Measurements from ENCODE around the gene NYAP2. TPM values are rescaled to one million over a fixed set of nuclear protein-coding genes. Genes with fewer than 3 reads are reported as not detected.

Gene NYAP2
- total RNA-seq, 4 donors from 2014 or later, result 0.14 TPM; not detected in 3

DNA sequence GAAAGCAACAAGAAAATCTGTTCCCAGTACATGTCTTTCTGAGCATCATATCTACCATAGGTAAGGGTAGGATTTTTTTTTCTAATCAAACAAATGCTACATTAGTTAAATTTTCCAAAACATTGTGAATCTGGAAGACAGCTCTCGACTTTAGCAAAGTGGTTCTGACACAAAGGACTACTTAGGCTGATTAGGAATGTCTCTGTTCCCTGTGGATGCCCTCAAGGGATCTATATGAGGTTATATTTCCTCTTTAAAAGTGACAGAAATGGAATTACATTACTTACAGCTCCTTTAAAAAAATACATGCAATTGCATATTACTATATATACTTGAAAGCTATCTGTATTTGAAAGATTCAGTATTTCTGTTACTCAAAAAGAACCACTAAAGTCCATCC, 15.4 kb downstream of the NYAP2 start:
- no peak for DNase-seq
- intact Hi-C loops (cut with DNase I; ENCODE audit: low total_unique reads), result no loop called here
- H3K9me3 ChIP-seq, result no peaks in the 10 kb centered on the region
- H3K27ac ChIP-seq, result no peak overlapping the region
- TF ChIP-seq POLR2A (IDR thresholded peaks at IDR 0.05), result no peak
- TF ChIP-seq, protein P1, sequence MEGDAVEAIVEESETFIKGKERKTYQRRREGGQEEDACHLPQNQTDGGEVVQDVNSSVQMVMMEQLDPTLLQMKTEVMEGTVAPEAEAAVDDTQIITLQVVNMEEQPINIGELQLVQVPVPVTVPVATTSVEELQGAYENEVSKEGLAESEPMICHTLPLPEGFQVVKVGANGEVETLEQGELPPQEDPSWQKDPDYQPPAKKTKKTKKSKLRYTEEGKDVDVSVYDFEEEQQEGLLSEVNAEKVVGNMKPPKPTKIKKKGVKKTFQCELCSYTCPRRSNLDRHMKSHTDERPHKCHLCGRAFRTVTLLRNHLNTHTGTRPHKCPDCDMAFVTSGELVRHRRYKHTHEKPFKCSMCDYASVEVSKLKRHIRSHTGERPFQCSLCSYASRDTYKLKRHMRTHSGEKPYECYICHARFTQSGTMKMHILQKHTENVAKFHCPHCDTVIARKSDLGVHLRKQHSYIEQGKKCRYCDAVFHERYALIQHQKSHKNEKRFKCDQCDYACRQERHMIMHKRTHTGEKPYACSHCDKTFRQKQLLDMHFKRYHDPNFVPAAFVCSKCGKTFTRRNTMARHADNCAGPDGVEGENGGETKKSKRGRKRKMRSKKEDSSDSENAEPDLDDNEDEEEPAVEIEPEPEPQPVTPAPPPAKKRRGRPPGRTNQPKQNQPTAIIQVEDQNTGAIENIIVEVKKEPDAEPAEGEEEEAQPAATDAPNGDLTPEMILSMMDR (IDR thresholded peaks at IDR 0.05), result no peak
- no peaks in the 10 kb centered on the region for H3K27me3 ChIP-seq
- H3K36me3 ChIP-seq, result no peaks in the 10 kb centered on the region
- H3K4me1 ChIP-seq, result no peaks in the 10 kb centered on the region
- no peak overlapping the region for H3K4me3 ChIP-seq

- Histone ChIP-seq H3K27ac (no peak overlapping the region), H3K36me3 (no peaks in the 10 kb centered on the region), H3K4me1 (no peaks in the 10 kb centered on the region), H3K4me3 (no peak overlapping the region), H3K27me3 (no peaks in the 10 kb centered on the region), H3K9me3 (no peaks in the 10 kb centered on the region)
- TF ChIP-seq, protein P1 (IDR thresholded peaks at IDR 0.05), result no peak
- no peak for TF ChIP-seq POLR2A (IDR thresholded peaks at IDR 0.05)
- intact Hi-C loops (cut with DNase I; ENCODE audit: low total_unique reads), result no loop called here
- DNase-seq, result no peak
These were observed 15.8 kb downstream of the NYAP2 start for GRCh38 chr2:225415341-225415740.

DNA sequence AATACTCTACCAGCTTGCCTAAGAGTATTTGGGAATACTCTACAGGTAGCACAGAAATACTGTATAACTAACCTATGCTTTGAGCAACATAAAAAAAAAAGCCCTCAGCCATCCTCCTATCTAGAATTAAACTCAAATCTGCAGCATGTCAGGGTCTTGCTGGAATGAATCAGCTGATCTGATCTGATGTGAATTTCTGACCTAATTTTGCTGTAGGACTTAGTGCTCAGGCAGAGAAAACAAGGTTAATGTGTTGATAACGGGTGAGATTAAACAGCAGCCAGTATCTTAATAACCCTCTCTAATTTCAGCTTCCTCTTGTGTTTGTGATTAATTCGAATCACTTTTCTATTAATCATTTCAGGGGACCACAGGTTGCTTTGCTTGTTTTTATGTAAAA, 16.3 kb downstream of the NYAP2 start:
- H3K36me3 ChIP-seq, result no peaks in the 10 kb centered on the region
- no peaks in the 10 kb centered on the region for H3K27me3 ChIP-seq
- no peaks in the 10 kb centered on the region for H3K9me3 ChIP-seq
- H3K27ac ChIP-seq, result no peak overlapping the region
- no peak for DNase-seq
- H3K4me1 ChIP-seq, result no peaks in the 10 kb centered on the region
- no peak for TF ChIP-seq POLR2A (IDR thresholded peaks at IDR 0.05)
- TF ChIP-seq, protein P1 (IDR thresholded peaks at IDR 0.05), result no peak
- H3K4me3 ChIP-seq, result no peak overlapping the region
- intact Hi-C loops (cut with DNase I; ENCODE audit: low total_unique reads), result no loop called here

DNA sequence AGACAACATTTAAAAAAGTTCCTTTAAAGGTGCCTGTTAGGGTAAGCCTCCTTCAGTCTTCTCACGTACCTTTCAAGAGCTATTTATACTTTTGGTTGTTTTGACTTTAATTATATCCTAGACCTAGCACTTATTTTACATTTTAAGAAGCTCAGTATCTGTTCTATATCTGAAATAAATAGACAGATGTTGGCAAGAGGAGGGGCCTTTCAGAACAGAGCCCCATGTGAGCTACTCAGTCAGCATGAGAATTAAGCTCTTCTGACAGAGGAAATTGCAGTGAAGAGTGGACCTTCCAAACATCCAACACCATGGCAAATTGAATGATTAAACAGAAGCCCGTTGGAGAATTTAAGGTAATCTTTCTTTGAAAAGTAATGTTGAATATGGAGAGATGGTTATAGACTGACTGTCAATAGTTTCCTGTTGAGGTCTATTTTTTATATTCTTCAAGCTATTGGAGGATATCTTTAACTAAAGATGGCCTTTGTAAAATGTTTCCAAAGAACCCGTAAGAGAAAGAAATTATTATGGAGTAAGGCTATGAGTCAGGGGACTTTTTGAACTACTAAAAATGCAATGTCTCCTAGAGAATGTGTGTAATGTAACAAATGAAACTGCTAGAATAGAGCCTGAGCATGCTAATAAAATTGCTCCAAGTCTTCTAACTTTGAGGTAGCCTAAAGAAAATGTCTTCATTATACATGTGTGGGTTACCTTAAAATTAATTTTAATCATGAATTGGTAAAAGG, 17.3 kb downstream of the NYAP2 start:
- no peak overlapping the region for H3K27ac ChIP-seq
- TF ChIP-seq POLR2A (IDR thresholded peaks at IDR 0.05), result no peak
- TF ChIP-seq, protein P1 (IDR thresholded peaks at IDR 0.05), result no peak
- DNase-seq, result no peak
- intact Hi-C loops (cut with DNase I; ENCODE audit: low total_unique reads), result no loop called here
- H3K36me3 ChIP-seq, result no peaks in the 10 kb centered on the region
- no peaks in the 10 kb centered on the region for H3K9me3 ChIP-seq
- H3K4me3 ChIP-seq, result no peak overlapping the region
- H3K27me3 ChIP-seq, result no peaks in the 10 kb centered on the region
- H3K4me1 ChIP-seq, result no peaks in the 10 kb centered on the region

- Histone ChIP-seq H3K36me3 (no peaks in the 10 kb centered on the region), H3K4me3 (no peak overlapping the region), H3K27ac (no peak overlapping the region), H3K9me3 (no peaks in the 10 kb centered on the region), H3K4me1 (no peaks in the 10 kb centered on the region), H3K27me3 (no peaks in the 10 kb centered on the region)
- no peak for DNase-seq
- TF ChIP-seq, protein P1 (IDR thresholded peaks at IDR 0.05), result no peak
- TF ChIP-seq POLR2A (IDR thresholded peaks at IDR 0.05), result no peak
- intact Hi-C loops (cut with DNase I; ENCODE audit: low total_unique reads), result no loop called here
These were observed 19.5 kb downstream of the NYAP2 start for GRCh38 chr2:225419033-225419432.

All from uterus (tissue), 4 donors.